Sciatic nerve (tissue), 2 donors: Measurements from ENCODE around the gene LCN6. TPM values are rescaled to one million over a fixed set of nuclear protein-coding genes. Genes with fewer than 3 reads are reported as not detected.
"Not testable (repeated sequence)": the region's sequence is repeated elsewhere in the genome, so short reads cannot be mapped to it uniquely, and the experiment has no call there.

ENCODE experiments used
- ATAC-seq: fragments of 200-7000 bp; cut with Tn5 transposase; one replicate; pipeline ENCODE4 v1.9.1; 2020; ENCODE audit warnings: mild to moderate bottlenecking, moderate library complexity
- DNase-seq: peaks from one replicate; pipeline ENCODE4 v3.0.0-alpha.2; 2020; ENCODE audit warnings: low spot score
- intact Hi-C: fragments of 100-400 bp; cut with DNase I; formaldehyde crosslinking; loops from one replicate; pipeline ENCODE4 v1.14.2; 2022
- total RNA-seq: library from RNA; stranded (reverse); fragmentation: NEBNext Ultra II Directional; extraction: Animal tissue kit (Norgen Biotek cat#: 25700); gene quantifications from one replicate; pipeline ENCODE4 v1.2.1, GENCODE V29; 2021
- donor health status: DM: no; HTN: no; CAD: no.
- donor health status: DM: no; HTN: no; CAD: no.

LCN6 gene, protein sequence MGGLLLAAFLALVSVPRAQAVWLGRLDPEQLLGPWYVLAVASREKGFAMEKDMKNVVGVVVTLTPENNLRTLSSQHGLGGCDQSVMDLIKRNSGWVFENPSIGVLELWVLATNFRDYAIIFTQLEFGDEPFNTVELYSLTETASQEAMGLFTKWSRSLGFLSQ
- total RNA-seq = 7.0 TPM

DNA sequence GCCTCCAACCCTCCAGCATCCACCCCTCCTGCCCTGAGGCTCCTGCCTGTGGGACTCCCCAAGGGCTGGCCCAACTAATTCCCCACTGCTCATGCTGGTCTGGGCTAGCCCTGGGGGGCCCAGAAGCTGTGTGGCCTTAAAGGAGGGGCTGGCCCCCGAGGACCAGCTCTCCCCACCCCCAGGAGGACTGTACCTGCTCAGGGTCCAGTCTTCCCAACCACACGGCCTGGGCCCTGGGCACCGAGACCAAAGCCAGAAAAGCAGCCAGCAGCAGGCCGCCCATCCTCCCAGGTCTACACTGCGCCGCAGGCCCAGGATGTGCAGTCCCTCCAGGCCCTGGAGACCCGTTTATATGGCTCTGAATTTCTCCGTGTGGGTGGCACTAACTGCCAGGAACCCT is at the start of gene LCN6:
Gene LCN6, minus strand, starts transcription at position 325 of the 400 bp plus-strand sequence. Its CDS starts 42 bp downstream, at position 283.
- intact Hi-C loops = no loop called here
- ATAC-seq (peak; percentile 16), DNase-seq (no peak)

- DNase-seq, ATAC-seq: not testable (repeated sequence)
- intact Hi-C loops = loop anchor here (5.0 kb wide), 1 partner anchor 235 kb away; the partner anchor contains the start of gene FUT7
Measured at GRCh38 chr9:136796775-136797347, 48.5 kb upstream of the LCN6 start.

DNA sequence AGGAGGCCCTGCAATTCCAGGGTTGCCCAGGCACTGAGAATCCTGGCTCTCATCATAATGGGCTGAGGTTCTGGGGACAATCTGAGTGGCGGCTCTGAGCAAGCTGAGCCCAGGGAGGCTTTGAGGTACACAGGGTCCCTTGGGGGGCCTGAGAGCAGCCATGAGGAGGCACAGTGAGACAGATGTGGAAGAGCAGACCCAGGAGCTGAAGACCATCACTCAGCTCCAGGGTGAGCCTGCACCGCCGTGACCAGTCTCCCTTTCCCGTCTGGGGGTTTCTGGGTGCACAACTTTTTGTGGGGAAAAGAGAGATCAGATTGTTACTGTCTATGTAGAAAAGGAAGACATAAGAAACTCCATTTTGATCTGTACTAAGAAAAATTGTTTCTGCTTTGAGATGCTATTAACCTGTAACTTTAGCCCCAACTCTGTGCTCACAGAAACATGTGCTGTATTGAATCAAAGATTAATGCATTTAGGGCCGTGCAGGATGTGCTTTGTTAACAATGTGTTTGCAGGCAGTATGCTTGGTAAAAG is 48.0 kb upstream of the LCN6 start, which contains the start of gene CCDC183:
Gene CCDC183, plus strand, starts transcription at position 101 of the 537 bp plus-strand sequence. Its CDS starts 60 bp downstream, at position 161.
- no peak for DNase-seq
- intact Hi-C loops = loop anchor here (5.0 kb wide), 1 partner anchor 236 kb away; the partner anchor contains the start of gene FUT7
- ATAC-seq = no peak

DNA sequence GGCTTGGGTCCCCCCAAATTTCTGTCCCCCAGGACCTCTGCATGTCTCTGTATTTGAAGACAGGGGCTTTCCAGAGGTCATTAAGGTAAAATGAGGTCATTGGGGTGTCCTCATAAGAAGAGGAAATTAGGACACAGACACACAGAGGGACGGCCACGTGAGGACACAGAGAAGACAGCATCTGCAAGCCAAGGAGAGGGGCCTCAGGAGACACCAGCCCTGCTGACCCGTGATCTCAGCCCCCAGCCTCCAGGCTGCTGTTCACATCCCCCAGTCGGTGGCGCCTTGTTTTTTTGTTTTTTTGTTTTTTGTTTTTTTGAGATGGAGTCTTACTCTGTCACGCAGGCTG is 46.6 kb upstream of the LCN6 start:
- intact Hi-C loops = loop anchor here (5.0 kb wide), 1 partner anchor 237 kb away; the partner anchor contains the start of gene FUT7
- ATAC-seq = no peak
- no peak for DNase-seq

GRCh38 chr9:136794281-136794999 is 46.1 kb upstream of the LCN6 start:
- intact Hi-C loops = no loop called here
- ATAC-seq (no peak), DNase-seq (no peak)

DNA sequence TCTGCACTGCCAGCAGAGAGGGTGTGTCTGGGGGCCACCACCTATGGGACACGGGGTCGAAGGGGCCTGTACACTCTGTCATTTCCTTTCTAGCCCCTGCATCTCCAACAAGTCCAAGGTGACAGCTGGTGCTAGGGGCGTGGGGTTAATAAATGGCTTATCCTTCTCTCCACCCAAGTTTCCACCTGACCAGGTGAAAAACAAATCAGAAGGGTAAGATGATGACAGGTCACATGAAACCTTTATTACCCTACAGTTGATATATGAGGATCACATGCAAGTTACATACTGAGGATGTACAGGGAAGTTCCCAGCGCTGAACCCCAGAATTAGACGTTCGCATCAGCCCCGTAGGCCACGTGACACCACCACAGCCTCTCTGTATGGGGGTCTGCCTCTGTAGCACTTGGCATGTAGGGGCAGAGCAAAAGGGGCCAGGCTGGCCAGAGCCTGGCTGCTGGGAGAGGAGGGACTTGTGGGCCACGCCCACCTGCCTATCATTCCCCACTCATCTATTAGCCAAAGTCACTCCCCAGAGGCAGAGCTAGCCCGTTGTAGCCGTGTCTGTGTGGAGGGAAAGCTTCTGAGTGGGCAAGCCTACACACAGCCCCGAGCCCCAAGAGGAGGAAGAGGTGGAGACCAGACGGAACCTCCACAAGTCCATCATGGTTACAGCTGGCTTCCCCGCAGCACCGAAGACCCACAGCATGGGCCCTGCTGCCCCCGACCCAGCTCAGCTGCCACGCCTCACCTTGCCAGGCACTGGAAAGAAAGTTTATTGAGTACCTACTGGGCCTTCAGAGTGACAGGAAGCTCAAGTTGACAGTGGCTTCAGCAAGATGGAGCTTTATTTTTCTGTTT is 45.0 kb upstream of the LCN6 start:
- ATAC-seq (no peak), DNase-seq (no peak)
- intact Hi-C loops = no loop called here

DNA sequence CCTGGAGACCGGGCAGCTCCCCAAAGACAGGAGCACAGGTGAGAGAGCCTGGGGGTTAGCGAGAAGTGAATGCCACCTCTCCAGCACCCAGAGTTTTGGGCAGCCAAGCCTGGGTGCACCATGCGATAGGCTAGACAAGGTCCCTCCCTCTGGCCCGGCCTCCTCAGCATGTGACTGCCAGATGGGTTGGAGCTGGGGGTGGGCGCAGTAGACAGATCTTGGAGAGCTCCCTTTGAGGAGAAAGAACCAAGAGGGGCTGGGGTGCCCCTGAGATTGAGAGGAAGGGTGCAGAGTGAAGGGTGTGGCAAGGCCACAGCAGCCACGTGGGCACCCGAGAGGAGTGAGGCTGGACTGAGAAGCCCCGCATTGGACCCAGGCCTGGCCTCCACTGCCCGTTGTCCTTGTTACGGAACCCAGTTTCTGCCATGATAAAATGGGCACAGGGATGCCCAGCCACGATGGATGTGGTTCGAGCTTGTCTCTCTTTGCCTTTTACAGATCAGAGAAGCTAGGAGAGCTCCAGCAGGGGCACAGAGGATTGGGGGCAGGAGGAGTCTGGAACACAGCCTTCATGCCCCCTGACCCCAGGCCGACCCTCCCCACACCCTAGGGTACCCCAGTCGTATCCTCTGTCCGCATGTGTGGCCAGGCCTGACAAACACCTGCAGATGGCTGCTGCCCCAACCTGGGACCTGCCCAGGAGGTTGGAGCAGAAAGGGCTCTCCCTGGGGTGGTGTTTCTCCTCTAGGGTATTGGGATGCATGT is 44.2 kb upstream of the LCN6 start:
- no peak for ATAC-seq
- intact Hi-C loops = no loop called here
- DNase-seq = no peak

DNA sequence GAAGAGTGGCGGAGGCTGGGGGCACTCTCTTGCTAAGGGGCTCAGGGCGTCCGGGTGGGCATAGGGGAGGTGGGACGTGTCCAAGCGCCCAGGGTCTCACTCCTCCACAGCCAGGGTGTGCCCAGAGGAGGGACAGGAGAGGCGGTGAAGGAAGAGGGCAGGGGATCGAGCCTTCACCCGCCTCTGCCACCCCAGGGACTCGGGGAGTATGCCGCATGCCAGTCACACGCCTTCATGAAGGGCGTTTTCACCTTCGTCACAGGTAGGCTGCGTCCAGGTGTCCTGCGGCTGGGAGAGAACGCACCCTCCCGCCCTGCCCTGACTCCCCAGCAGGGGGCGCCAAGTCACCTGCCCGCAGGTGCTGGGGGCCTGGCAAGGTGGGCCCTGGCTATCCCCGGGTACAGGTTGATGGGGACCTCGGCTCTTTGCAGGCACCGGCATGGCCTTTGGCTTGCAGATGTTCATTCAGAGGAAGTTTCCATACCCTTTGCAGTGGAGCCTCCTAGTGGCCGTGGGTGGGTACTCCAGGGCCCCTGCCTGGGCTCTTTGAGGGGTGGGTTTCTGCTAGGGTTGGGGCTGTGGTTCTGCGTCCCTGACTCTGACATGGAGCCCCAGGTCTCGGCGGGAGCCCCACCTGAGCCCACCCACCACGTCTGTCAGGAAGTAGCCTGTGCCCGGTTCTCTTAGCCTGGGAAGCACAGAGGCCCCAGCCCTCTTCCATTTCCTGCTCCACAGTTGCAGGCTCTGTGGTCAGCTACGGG is 43.4 kb upstream of the LCN6 start:
- DNase-seq = peak; percentile 82
- ATAC-seq = peak; percentile 1
- intact Hi-C loops = no loop called here

- DNase-seq (peak; percentile 100), ATAC-seq (peak; percentile 97)
- intact Hi-C loops = no loop called here
Measured at GRCh38 chr9:136790640-136791515, 42.6 kb upstream of the LCN6 start, which contains the start of gene TMEM141. Gene TMEM141 (plus strand): TSS chr9:136791344. CDS start chr9:136791371, 27 bp downstream.

DNA sequence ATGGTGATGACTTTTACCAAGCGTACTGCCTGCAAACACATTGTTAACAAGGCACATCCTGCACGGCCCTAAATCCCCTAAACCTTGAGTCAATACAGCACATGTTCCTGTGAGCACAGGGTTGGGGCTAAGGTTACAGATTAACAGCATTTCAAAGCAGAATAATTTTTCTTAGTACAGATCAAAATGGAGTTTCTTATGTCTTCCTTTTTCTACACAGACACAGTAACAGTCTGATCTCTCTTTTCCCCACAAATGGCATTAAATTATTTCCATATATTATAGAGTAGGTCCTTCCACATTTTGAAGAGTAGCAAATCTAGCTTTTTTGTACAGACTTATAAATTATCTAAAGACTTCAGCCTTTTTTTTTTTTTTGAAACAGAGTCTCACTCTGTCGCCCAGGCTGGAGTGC is 41.2 kb upstream of the LCN6 start:
- intact Hi-C loops = no loop called here

DNA sequence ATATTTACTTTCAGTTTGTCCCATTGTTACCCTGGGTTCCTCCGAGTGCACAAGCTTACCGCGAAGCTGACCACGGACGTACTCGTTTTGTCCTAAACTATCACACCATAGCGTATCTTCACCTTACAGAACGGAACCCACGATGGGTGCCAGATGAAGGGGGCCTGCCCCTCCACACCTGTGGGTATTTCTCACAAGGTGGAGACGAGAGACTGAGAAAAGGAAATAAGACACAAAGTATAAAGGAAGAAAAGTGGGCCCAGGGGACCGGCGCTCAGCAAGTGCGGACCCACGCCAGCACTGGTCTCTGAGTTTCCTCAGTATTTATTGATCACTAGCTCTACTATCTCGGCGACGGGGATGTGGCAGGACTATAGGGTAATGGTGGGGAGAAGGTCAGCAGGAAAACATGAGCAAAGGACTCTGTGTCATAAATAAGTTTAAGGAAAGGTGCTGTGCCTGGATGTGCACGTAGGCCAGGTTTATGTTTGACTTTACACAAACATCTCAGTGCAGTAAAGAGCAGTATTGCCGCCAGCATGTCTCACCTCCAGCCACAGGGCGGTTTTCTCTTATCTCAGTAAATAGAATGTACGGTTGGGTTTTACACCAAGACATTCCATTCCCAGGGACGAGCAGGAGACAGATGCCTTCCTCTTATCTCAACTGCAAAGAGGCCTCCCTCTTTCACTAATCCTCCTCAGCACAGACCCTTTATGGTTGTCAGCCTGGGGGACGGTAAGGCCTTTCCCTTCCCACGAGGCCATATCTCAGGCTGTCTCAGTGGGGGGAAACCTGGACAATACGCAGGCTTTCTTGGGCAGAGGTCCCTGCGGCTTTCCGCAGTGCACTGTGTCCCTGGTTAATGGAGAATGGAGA is 40.6 kb upstream of the LCN6 start:
- DNase-seq, ATAC-seq, intact Hi-C loops: not testable (repeated sequence)

More for the DNA sequence above, 41.2 kb upstream of the LCN6 start:
- no peak for DNase-seq
- ATAC-seq = no peak

GRCh38 chr9:136787690-136788400 is 39.5 kb upstream of the LCN6 start:
- ATAC-seq (no peak), DNase-seq (no peak)
- intact Hi-C loops = no loop called here

DNA sequence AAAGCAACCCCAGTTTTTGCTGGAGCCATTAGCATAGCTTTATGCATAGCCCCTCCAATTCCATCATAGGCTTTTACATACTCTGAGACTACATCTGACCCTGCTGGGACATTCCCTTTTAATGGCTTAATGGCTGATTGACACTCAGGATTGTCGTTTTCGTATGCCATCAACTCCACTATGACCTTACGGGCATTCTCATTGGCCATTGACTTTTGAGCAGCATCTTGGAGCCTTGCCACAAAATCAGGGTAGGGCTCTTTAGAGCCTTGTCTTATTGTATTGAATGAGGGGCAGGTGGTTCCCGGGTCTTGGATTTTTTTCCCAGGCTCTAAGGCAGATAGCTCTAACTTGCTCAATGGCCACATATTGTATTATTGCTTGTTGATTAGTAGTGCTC is 38.7 kb upstream of the LCN6 start:
- DNase-seq, intact Hi-C loops, ATAC-seq: not testable (repeated sequence)

DNA sequence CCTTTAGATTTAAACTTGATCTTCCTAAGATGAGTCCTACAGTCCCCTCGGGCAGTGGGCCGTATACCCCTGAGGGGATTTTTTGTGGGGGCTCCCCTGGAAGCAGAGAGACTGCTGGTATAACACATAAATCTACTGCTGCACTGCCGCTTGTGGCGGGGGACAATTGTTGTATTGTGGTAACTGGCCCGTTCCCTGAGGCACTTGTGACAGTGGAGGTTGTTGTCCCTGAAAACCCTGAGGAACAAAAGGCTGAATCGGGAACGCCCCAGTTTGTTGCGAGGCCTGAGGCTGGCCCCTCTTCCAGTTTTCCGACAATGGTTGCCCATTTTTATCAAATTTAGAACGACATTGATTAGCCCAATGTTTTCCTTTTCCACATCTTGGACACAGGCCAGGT is 38.1 kb upstream of the LCN6 start:
- no peak for DNase-seq
- no peak for ATAC-seq
- intact Hi-C loops = no loop called here
